Measurements from ENCODE around the gene TUBA4B. TPM values are rescaled to one million over a fixed set of nuclear protein-coding genes. Genes with fewer than 3 reads are reported as not detected.
"Not testable (repeated sequence)": the region's sequence is repeated elsewhere in the genome, so short reads cannot be mapped to it uniquely, and the experiment has no call there.

TUBA4B gene
- total RNA-seq, 1 donor from 2014 or later: not detected

DNA sequence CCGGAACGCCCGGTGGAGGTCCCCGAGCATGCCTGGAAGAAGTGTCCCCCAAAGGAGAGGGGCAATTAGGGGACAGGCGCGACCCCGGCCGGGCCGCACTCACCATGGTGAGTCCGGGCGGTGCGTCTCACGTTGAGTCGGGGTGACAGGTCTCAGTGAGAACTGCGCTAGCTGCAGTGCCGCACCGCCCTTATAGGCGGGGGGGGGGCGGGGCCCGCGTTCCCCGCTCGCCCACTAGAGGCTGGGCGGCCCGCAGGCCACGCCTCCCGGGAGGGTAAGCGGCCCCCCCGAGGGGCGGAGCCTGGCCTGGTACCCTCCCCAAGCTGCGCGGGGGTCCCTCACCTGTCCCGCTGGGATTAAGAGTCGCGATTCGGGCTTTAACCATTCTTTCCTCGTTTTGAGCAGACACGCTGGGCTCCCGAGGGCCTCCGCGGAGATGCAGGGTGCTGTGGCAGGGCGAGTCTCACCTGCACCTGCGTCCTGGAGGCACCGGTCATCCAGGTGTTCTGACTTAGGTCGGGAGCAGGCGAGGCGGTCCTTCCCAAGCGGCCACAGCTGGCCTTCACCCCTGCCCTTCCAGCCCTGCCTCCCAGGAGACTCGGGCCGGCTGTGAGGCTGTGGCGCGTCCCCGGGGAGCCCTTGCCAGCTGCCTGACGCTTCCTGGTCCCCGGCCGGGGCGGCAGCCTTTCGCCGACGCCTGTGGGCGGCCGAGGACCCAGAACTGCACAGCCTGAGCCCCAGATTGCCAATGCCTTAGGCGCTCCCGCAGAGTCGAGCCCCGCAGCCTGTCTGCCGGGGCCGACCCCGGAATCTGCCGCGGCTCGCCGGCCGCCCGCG lies 928 bp downstream of the TUBA4B start, which contains the start of gene TUBA4A:
Gene TUBA4A (minus strand): TSS at position 166 of the 837 bp plus-strand sequence. CDS start 60 bp downstream, at position 106.
- H3K4me1 ChIP-seq: peaks cover 35% of the 10 kb centered on the region
- peak; percentile 91 for ATAC-seq
- no peak for TF ChIP-seq CTCF (IDR thresholded peaks at IDR 0.05)
- H3K36me3 ChIP-seq: no peaks in the 10 kb centered on the region
- peak within 1 kb of the TSS; percentile 77 for H3K4me3 ChIP-seq
- peak within 1 kb of the TSS; percentile 81 for H3K27ac ChIP-seq
- intact Hi-C loops (cut with DNase I): no loop called here
- no peaks in the 10 kb centered on the region for H3K9me3 ChIP-seq
- peak; percentile 94 for DNase-seq
- no peaks in the 10 kb centered on the region for H3K27me3 ChIP-seq

DNA sequence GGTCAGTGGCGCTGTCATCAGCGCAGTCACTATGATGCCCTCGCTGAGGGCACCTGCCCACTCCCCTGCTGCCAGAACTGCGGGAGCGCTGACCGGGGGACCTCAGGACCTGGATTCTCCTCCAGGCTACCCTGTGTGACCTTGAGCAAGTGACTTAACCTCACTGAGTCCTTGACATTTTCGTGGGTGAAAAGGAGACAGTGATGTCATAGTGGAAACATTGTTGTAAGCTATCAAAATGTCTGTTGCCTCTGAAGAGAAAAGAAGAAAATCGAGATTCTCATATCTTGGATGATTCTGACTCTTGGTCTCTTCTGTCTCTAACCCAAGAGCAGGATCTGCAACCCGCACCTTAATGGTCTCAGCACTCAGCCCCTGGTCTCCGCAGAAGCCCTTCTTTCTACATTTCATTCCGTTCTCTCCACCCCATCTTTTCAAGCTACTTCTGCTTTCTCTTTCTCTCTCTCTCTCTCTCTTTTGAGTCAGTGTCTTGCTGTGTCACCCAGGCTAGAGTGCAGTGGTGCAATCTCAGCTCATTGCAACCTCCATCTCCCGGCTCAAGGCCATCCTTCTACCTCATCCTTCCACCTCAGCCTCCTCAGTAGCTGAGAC lies 1.7 kb downstream of the TUBA4B start:
- H3K4me3 ChIP-seq: peak overlapping the region; percentile 77
- peaks cover 28% of the 10 kb centered on the region for H3K4me1 ChIP-seq
- no peaks in the 10 kb centered on the region for H3K36me3 ChIP-seq
- intact Hi-C loops (cut with DNase I): no loop called here
- no peaks in the 10 kb centered on the region for H3K9me3 ChIP-seq
- no peak for TF ChIP-seq CTCF (IDR thresholded peaks at IDR 0.05)
- no peak for DNase-seq
- no peaks in the 10 kb centered on the region for H3K27me3 ChIP-seq
- peak; percentile 1 for ATAC-seq
- peak overlapping the region; percentile 81 for H3K27ac ChIP-seq

DNA sequence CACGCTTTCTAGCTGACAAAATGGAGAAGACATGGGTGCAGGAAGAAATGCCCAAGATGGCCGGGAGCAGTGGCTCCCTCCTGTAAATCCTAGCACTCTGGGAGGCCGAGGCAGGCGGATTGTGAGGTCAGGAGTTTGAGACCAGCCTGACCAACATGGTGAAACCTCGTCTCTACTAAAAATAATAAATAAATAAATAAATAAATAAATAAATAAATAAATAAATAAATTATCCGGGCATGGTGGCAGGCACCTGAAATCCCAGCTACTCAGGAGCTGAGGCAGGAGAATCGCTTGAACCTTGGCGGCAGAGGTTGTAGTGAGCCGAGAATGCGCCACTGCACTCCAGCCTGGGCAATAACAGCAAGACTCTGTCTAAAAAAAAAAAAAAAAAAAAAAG lies 5.9 kb downstream of the TUBA4B start:
- H3K4me3 ChIP-seq; H3K9me3 ChIP-seq; H3K36me3 ChIP-seq; H3K4me1 ChIP-seq; H3K27me3 ChIP-seq; H3K27ac ChIP-seq; intact Hi-C loops (cut with DNase I); DNase-seq; ATAC-seq: not testable (repeated sequence)

GRCh38 chr2:219261024-219261855 lies 8.2 kb downstream of the TUBA4B start:
- no peaks in the 10 kb centered on the region for H3K4me1 ChIP-seq
- no peak for DNase-seq
- no peaks in the 10 kb centered on the region for H3K27me3 ChIP-seq
- no peaks in the 10 kb centered on the region for H3K36me3 ChIP-seq
- ATAC-seq: no peak
- intact Hi-C loops (cut with DNase I): no loop called here
- H3K27ac ChIP-seq: no peak overlapping the region
- H3K9me3 ChIP-seq: no peaks in the 10 kb centered on the region
- H3K4me3 ChIP-seq: no peak overlapping the region
- no peak for TF ChIP-seq CTCF (IDR thresholded peaks at IDR 0.05)

DNA sequence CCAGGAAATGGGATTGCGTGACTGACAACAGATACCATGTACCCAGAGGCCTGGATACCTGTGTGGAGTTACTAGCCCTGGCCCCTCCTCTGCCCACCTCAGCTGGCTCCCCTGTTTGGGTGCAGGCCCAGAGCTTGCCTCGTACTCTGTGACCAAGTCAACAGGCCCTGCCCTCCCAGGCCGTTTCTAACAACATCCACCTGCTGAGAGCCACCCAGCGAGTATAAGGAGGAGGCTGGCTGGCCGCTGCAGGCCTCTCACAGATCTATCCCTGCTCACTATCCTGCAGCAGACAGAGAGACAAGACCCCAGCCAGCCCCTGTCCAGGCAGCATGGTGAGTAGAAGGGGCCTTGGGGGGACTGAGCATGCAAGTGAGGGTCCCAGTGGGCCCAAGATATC lies 13.2 kb downstream of the TUBA4B start:
- intact Hi-C loops (cut with DNase I): no loop called here
- no peak for ATAC-seq

More for the DNA sequence above, 13.2 kb downstream of the TUBA4B start:
- no peak overlapping the region for H3K27ac ChIP-seq
- H3K4me1 ChIP-seq: no peaks in the 10 kb centered on the region
- peak; percentile 52 for DNase-seq
- no peaks in the 10 kb centered on the region for H3K36me3 ChIP-seq
- TF ChIP-seq CTCF (IDR thresholded peaks at IDR 0.05): no peak
- H3K9me3 ChIP-seq: no peaks in the 10 kb centered on the region
- no peak overlapping the region for H3K4me3 ChIP-seq
- no peaks in the 10 kb centered on the region for H3K27me3 ChIP-seq

All from upper lobe of right lung (tissue), 1 donor.